Ascending aorta (tissue), 2 donors: ENCODE measurements around the gene EPB41L4B. TPM values are rescaled to one million over a fixed set of nuclear protein-coding genes. Genes with fewer than 3 reads are reported as not detected.

ENCODE experiments used
- DNase-seq, 2 donors: peaks; one replicate each; pipeline ENCODE4 v3.0.0-alpha.2; 2019; ENCODE audit warnings: low spot score in 2 of 2
- H3K27ac ChIP-seq, 2 donors: fragments of 200-600 bp; sonication (generic); one replicate each; pipeline ENCODE4 v1.5.1; 2016 to 2017; ENCODE audit warnings: mild to moderate bottlenecking in 1 of 2
- H3K27me3 ChIP-seq: fragments of 200-600 bp; sonication (generic); one replicate; pipeline ENCODE4 v1.5.1; 2017
- H3K36me3 ChIP-seq, 2 donors: fragments of 200-600 bp; sonication (generic); one replicate each; pipeline ENCODE4 v1.5.1; 2016
- H3K4me1 ChIP-seq, 2 donors: fragments of 200-600 bp; sonication (generic); one replicate each; pipeline ENCODE4 v1.5.1; 2016 to 2017; ENCODE audit warnings: mild to moderate bottlenecking in 1 of 2
- H3K4me3 ChIP-seq, 2 donors: fragments of 200-600 bp; sonication (generic); one replicate each; pipeline ENCODE4 v1.5.1; 2016 to 2017; ENCODE audit warnings: mild to moderate bottlenecking in 1 of 2
- H3K9me3 ChIP-seq, 2 donors: fragments of 200-600 bp; sonication (generic); one replicate each; pipeline ENCODE4 v1.5.1; 2016
- intact Hi-C: fragments of 100-400 bp; cut with DNase I; formaldehyde crosslinking; loops from one replicate; pipeline ENCODE4 v1.15.1; 2023
- total RNA-seq: library from RNA; depleted of rRNA; stranded (reverse); fragments of >200 nt; gene quantifications from one replicate; pipeline ENCODE4 v1.1.0, GENCODE V29; 2016
- TF ChIP-seq, protein P1 (sequence below), 3 experiments: fragments of 200-600 bp in 2 of 3; fragments of 450-650 bp in 1 of 3; sonication (generic) in 2 of 3; IDR thresholded peaks; one replicate each; pipeline ENCODE4 v1.5.1; 2016 to 2019; ENCODE audit warnings: antibody characterized with exemption in 3 of 3, mild to moderate bottlenecking in 1 of 3, moderate library complexity in 1 of 3

The EPB41L4B gene
- total RNA-seq, 1 donor from 2014 or later = not detected

DNA sequence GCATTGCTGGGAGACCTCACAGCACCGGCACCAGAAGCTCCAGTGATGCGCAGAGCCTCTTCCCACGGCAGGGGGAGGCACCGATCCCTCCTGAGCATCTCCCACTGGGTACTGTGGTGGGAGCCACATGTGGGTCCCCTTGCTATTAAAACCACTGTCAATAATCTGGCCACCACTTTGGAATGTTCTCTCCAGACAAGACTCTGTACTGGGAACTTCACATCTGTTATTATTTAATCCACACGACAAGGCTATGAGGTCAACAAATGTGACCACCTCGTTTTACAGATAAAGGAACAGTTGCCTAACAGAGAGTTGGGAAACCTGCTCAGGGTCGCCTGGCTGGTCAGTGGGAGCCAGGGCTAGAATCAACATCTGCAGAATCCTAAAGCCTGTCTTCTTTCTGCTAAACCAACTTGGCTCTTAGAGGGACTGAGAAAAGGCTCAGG lies 72.7 kb downstream of the EPB41L4B start:
- Histone ChIP-seq H3K27me3 (no peaks in the 10 kb centered on the region), H3K4me3 (no peak overlapping the region), H3K36me3 (no peaks in the 10 kb centered on the region), H3K27ac (no peak overlapping the region), H3K9me3 (no peaks in the 10 kb centered on the region), H3K4me1 (peaks cover 0 to 3% of the 10 kb centered on the region in 2 donors)
- no peak for DNase-seq
- TF ChIP-seq, protein P1, sequence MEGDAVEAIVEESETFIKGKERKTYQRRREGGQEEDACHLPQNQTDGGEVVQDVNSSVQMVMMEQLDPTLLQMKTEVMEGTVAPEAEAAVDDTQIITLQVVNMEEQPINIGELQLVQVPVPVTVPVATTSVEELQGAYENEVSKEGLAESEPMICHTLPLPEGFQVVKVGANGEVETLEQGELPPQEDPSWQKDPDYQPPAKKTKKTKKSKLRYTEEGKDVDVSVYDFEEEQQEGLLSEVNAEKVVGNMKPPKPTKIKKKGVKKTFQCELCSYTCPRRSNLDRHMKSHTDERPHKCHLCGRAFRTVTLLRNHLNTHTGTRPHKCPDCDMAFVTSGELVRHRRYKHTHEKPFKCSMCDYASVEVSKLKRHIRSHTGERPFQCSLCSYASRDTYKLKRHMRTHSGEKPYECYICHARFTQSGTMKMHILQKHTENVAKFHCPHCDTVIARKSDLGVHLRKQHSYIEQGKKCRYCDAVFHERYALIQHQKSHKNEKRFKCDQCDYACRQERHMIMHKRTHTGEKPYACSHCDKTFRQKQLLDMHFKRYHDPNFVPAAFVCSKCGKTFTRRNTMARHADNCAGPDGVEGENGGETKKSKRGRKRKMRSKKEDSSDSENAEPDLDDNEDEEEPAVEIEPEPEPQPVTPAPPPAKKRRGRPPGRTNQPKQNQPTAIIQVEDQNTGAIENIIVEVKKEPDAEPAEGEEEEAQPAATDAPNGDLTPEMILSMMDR (IDR thresholded peaks at IDR 0.05) = no peak
- intact Hi-C loops = loop anchor here (10.0 kb wide), 1 partner anchor 277 kb away; no protein-coding TSS in a partner anchor

DNA sequence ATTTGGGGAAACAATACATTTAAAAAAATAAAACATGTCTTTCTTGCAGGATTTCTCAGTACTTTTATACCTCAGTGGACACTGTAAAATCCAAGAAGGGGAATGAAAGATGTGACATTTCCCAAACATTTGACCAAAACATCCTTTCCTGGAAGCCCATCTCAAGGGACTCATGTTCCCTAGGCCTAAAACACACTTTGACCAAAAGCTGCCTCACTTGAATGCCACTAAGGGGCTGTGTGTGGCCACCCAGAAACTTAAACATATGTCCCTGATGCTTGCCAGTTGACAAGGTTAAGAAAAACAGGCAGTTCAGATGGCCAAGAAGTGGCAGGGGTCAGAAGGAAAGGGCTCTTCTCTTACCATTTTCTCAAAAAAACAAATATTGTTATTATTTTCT lies 73.6 kb downstream of the EPB41L4B start:
- no peak overlapping the region for H3K4me3 ChIP-seq
- H3K9me3 ChIP-seq = no peaks in the 10 kb centered on the region
- no peak overlapping the region for H3K27ac ChIP-seq
- no peaks in the 10 kb centered on the region for H3K27me3 ChIP-seq
- TF ChIP-seq, protein P1 (IDR thresholded peaks at IDR 0.05) = no peak
- intact Hi-C loops = loop anchor here (10.0 kb wide), 1 partner anchor 278 kb away; no protein-coding TSS in a partner anchor
- DNase-seq = no peak
- H3K36me3 ChIP-seq = no peaks in the 10 kb centered on the region
- no peaks in the 10 kb centered on the region for H3K4me1 ChIP-seq

DNA sequence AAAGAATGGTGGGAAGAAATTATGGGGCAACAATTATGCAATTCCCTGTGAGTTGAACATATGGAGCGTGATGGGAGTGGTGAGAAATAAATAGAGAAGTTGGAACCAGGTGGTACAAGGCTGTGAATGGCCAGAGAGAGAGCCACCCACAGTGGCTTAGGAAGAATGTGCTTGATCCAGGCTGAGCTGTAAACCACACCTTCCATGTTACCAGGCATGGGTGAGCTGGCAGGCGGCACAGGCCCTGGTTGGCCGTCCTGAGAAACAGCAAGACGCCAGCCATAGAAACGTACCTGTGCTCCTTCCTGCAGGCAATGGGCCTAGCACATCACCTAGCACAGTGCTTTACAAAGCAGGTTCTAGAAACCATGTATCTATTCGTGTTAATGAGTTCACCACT lies 74.3 kb downstream of the EPB41L4B start:
- DNase-seq = no peak
- H3K27me3 ChIP-seq = no peaks in the 10 kb centered on the region
- no peaks in the 10 kb centered on the region for H3K4me1 ChIP-seq
- H3K36me3 ChIP-seq = no peaks in the 10 kb centered on the region
- TF ChIP-seq, protein P1 (IDR thresholded peaks at IDR 0.05) = no peak
- no peak overlapping the region for H3K4me3 ChIP-seq
- intact Hi-C loops = loop anchor here (10.0 kb wide), 1 partner anchor 278 kb away; no protein-coding TSS in a partner anchor
- no peak overlapping the region for H3K27ac ChIP-seq
- H3K9me3 ChIP-seq = no peaks in the 10 kb centered on the region

DNA sequence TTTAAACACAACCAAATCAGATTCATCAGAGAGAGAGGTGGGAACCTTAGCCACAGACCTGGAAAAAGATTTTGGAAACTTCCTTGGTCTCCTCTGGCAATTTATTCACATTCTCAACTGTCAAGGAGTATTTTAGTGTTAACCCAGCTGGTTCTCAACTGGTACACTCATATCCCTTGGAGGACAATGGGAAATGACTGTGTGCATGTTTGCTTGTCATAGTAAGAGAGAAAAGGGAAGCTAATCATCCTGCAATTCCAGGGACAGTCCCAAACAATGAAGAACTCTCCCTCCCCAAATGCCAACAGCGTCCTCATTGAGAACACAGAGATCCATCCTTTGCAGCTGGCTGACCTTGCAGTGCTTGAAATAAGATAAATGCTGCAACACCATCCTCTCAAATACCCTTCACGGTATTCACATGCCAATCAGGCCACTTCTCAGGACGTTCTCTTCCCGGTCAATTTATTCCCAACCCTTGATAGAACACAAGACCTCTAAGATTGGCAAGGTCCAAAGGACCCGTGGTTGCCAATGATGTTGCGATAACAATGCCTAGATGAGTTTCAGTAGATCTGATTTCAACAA lies 75.5 kb downstream of the EPB41L4B start:
- no peak for DNase-seq
- Histone ChIP-seq H3K9me3 (no peaks in the 10 kb centered on the region), H3K36me3 (no peaks in the 10 kb centered on the region), H3K4me1 (no peaks in the 10 kb centered on the region), H3K27me3 (no peaks in the 10 kb centered on the region), H3K4me3 (no peak overlapping the region), H3K27ac (no peak overlapping the region)
- intact Hi-C loops = loop anchor here (10.0 kb wide), 1 partner anchor 279 kb away; no protein-coding TSS in a partner anchor
- TF ChIP-seq, protein P1 (IDR thresholded peaks at IDR 0.05) = no peak

DNA sequence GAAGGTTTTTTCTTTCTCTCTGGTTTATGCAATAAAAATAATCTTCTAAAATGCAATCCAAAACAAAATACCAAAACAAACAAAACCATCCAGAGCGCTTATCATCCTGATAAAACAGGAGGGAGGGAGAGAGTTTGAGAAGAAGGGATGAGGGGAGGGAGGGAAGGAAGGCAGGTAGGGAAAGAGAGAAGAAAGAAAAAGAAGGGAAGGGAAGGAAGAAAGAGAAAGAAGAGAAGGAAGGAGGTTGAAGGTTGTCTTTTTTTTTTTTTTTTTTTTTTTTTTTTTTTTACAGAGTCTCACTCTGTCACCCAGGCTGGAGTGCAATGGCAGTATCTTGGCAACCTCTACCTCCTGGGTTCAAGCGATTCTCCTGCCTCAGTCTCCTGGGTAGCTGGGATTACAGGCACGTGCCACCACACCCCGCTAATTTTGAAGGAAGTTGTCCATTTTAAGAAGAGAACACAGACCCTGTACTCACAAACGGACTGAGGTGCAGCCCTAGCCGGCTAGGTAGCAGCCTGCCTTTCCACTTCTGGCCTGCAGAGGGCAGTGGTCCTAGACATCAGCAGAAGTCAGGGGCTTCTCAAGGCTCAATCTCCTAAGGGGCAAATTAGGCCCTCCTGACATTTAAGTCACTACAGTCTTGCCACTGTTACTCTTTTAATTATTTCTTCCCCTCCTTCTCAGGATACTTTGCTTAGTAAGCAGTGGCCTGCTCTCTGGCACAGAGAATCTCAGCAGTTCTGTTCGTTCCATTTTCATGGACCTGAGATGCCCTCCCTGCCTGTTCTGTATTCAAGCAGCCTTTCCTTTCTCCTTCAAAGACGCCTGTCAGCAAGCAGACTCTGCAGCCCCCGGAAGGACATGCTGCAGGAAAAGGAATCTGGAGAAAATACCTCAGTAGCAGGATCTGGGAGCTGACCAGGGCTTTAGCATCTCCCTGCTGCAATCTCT lies 76.4 kb downstream of the EPB41L4B start:
- DNase-seq = peak in 1 of 2 donors; percentile 84

More for the DNA sequence above, 76.4 kb downstream of the EPB41L4B start:
- Histone ChIP-seq H3K9me3 (no peaks in the 10 kb centered on the region), H3K27ac (no peak overlapping the region), H3K4me1 (no peaks in the 10 kb centered on the region), H3K36me3 (no peaks in the 10 kb centered on the region), H3K4me3 (no peak overlapping the region), H3K27me3 (no peaks in the 10 kb centered on the region)
- TF ChIP-seq, protein P1 (IDR thresholded peaks at IDR 0.05) = peak; percentile 64 to 94 (median 93)
- intact Hi-C loops = loop anchor here (1.0 to 10.0 kb wide), 2 partner anchors 77 to 280 kb away; partner anchors contain the start of gene EPB41L4B
